Muscle of arm (tissue), 12 donors: Measurements from ENCODE around the gene FBLN2. TPM values are rescaled to one million over a fixed set of nuclear protein-coding genes. Genes with fewer than 3 reads are reported as not detected.

Experiments
- DNase-seq: peaks from one replicate; pipeline ENCODE4 v3.0.0-alpha.2; 2013
- polyA plus RNA-seq, 12 donors: library from polyadenylated mRNA; unstranded; fragments of 120-200 nt; gene quantifications; one replicate each; pipeline ENCODE4 v1.2.1, GENCODE V29; 2013; ENCODE audit not compliant: insufficient read length in 12 of 12

The FBLN2 gene
- polyA plus RNA-seq, 12 donors = 24.1 to 106 (median 44.3) TPM; not detected in 1

DNA sequence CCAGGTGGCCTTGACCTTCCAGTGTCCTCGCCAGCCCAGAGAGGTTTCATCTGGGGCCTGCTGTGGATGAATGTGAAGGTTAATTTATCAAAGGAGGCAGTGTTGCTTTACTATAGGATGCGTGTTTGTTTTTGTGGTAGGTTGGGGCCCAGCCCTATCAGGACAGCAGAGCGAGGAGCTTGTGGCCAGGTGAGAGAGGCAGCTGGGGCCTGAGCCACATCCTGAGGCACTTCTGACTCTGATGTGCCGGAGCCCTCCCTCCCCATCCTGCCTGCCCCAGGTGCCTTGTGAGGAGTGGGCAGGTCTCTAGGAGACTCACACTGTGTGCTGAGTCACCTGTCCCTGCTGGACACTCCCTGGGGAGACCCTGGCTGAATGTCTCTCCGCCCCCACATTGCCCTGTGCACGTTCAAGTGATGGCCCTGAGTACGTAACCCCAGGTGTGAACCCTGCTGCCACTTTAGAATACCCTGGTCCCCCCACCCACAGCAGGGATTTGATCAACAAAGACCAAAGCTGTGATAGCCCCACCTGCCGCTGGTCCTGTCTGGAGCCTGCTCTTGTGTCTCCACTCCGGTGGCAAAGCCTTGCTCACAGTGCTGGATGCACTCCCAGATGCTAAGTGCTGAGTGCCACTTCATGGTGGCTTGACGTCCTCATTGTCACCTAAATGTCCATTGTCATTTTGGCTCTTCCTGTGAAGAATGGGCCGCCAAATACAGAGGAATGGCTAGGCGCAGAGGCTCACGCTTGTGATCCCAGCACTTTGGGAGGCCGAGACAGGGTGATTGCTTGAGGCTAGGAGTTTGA lies 16.0 kb downstream of the FBLN2 start:
- no peak for DNase-seq

DNA sequence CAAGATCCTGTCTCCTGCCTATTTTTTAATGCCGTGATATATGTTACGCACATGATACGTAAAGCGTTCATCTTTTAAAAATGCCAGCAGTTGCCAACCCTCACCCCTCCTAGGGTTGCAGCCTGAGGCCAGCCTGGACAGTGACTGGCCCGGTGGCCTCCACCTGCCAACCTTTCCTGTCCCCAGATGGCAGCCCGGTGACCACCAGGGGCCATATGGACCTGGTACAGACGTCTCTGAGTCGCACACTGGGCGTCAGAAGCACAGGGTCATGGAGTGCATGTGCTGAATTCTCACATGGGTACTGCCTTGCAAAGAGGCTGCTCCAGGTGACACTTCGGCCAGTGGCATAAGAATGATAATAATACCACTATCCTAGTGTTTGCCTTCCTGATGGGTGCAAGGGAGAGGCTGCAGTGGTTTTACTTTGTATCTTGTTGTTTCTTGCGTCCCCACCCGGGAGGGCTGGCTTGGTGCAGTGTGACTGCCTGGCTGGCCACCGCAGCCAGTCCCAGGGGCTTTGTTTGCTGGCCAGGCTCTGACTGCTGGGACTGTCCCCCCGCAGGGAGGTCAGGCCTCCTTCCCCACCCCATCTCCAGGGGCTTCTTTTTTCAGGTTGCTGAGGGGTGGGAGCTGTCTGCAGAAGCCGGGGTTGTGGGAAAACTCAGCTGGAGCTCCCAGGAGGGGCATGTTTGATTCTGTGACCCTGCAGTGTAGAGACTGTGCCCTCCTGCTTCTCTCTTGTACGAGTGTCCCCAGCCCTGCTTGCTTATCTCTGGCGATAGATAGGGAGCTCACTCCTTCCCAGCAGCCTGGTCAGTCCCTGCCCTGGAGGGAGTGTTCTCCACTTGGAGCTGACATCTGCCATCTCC lies 16.9 kb downstream of the FBLN2 start:
- no peak for DNase-seq

DNA sequence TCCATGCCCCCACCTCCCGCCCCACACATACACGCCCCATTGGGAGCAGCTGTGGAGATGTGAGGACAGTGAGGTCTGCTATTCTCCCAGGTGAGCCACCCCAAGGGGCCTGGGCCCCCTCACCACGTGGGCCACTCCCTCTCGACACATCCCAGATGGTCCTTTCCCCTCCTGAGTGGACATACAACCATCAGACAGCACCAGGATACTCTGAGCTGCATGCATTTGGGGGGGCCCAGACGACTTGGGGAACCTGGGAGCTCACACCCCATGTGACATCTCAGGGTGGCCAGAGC lies 17.5 kb downstream of the FBLN2 start:
- DNase-seq = no peak

DNA sequence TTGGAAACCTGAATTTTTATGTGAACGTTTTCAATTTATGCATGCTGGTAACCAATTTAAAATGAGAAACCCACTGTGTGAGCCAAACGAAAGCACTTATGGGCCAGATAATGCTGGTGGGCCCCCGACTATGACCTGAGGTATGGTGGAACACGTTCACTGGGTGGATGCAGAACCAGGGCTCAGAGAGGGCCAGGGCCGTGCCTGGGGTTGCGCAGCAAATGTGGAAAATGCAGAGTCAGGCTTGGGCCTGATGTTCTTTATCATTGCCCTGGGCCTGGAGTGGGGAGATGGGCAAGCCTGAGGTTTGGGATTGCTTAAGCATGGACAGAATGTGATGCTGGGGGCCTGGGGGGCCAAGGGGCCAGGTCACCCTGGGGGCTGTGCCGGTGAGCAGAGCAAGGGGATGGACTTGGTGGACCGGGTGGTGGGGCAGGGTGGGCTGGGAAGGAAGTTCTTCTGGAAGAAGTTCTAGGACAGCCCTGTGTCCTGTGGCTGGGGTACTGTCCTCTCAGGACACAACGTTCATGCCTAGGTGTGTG lies 17.9 kb downstream of the FBLN2 start:
- no peak for DNase-seq

DNA sequence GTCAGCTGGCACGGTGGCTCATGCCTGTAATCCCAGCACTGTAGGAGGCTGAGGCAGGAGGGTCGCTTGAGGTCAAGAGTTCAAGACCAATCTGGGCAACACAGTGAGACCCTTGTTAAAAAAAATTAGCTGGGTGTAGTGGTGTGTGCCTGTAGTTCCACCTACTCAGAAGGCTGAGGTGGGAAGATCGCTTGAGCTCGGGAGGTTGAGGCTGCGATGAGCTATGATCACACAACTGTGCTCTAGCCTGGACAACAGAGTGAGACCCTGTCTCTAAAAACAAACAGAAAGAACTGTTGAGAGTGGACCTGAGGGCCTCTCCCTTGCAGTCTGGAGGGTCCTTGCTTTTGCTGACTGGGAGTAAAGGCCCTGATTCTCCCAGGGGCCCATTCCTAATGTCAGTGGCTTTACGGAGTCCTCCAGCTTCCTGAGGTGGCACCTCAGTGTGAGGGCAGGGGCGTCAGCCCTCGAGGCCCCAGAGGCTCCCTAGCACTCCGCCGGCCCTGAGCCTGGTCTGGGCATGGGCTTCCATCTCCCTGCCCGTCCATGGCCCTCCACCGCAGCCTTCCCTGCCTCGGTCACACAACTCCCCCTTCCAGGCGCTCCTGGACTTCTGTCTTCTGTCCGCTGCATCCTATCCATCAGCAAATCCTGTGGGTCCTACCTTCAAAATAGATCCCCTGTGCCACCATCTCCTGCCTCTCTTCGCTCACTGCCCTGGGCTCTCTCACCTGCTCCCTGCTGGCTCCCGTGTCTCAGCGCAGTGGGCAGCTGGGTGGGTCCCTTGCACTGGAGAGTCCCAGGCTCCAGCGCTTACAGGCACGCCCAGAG lies 19.0 kb downstream of the FBLN2 start:
- DNase-seq = no peak

DNA sequence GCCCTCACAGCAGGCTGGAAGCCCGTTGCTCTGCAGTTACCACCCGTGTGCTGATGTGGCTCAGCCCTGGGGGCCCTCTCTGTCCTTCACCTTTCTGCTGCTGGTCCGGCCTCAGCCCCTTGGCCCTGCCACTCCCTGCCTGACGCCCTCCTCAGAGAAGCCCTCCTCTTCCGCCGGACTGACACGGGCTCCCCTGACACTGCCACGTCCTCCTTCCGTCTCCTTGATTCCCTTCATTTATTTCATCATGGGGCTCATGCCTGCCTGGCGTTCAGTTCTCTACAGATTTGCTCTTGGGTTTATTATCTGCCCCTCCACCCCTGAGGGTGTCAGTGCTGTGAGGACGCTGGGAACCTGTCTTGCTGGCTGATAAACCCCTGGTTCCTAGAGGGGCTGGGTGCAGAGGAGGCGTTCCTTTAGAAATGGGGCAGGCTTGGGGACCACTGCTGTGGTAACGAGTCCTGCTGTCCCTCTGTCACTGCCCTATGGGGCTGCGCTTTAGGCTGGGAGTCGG lies 19.6 kb downstream of the FBLN2 start:
- no peak for DNase-seq

DNA sequence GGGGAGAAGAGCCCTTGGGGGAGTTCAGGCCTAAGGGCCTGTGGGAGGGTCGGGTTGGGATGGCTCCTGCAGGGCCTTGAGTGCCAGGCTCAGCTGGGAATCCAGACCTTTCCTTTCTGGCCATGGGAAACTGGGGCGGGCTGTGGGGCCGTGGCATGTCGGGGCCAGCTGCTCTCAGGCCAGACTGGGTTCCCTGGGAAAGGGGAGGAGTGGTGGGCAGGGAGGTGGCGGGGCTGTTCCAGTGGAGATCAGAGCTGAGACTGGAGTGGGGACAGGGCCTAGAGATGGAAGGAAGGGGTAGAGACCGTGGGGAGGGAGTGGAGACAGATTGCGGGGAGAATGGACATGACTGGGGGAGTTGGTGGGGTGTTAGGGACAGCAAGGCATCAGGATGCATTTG lies 20.3 kb downstream of the FBLN2 start:
- DNase-seq = no peak

DNA sequence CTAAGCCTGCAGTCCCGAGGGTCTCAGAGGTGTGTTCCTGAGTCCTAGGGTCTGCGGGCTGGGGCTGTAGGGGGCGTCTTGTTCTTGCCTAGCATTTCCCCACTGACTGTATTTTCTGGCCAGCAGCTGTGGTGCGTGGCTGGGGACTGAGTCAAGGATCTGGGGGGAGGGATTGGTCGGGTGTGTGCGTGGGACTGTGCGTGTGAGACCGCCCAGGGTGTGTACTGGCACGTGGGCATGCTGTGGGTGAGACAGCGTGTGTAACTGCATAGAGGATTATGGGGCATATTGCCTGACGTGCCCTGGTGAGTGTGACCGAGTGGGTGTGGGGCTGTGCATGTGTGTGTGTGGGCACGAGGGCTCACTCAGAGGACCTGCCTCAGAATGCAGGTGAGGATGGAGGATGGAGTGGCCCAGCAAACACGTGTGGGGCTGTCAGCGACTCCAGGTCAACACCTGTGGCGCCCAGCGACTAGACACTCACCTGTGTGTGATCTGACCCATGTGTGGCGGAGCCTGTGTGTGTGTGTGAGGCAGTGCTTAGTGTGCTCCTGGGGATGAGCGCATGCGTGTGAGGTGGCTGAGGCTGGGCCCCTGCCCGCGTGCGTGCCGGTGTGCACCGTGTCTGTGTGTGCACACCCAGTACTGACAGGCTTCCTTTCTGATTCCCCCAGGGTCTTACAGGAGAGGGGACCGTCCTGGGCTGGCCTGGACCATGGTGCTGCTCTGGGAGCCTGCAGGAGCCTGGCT lies 20.9 kb downstream of the FBLN2 start:
- DNase-seq = no peak

DNA sequence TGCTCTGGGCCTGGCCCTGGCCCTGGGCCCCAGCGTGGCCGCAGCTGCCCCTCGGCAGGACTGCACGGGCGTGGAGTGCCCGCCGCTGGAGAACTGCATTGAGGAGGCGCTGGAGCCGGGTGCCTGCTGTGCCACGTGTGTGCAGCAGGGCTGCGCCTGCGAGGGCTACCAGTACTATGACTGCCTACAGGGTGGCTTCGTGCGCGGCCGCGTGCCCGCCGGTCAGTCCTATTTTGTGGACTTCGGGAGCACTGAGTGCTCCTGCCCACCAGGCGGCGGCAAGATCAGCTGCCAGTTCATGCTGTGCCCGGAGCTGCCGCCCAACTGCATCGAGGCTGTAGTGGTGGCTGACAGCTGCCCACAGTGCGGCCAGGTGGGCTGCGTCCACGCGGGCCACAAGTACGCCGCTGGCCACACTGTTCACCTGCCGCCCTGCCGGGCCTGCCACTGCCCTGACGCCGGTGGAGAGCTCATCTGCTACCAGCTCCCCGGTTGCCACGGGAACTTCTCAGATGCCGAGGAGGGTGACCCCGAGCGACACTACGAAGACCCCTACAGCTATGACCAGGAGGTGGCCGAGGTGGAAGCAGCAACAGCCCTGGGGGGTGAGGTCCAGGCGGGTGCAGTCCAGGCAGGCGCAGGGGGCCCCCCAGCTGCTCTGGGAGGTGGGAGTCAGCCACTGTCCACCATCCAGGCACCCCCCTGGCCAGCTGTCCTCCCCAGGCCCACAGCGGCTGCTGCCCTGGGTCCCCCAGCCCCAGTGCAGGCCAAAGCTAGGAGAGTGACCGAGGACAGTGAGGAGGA lies 21.7 kb downstream of the FBLN2 start:
- DNase-seq = no peak

DNA sequence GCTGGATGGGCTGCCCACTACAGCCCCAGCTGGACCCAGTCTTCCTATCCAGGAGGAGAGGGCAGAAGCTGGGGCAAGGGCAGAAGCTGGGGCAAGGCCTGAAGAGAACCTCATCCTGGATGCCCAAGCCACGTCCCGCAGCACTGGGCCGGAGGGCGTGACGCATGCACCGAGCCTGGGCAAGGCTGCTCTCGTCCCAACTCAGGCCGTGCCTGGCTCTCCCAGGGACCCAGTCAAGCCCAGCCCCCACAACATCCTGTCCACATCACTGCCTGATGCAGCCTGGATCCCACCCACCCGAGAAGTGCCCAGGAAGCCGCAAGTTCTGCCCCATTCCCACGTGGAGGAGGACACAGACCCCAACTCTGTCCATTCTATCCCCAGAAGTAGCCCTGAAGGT lies 22.3 kb downstream of the FBLN2 start:
- no peak for DNase-seq

DNA sequence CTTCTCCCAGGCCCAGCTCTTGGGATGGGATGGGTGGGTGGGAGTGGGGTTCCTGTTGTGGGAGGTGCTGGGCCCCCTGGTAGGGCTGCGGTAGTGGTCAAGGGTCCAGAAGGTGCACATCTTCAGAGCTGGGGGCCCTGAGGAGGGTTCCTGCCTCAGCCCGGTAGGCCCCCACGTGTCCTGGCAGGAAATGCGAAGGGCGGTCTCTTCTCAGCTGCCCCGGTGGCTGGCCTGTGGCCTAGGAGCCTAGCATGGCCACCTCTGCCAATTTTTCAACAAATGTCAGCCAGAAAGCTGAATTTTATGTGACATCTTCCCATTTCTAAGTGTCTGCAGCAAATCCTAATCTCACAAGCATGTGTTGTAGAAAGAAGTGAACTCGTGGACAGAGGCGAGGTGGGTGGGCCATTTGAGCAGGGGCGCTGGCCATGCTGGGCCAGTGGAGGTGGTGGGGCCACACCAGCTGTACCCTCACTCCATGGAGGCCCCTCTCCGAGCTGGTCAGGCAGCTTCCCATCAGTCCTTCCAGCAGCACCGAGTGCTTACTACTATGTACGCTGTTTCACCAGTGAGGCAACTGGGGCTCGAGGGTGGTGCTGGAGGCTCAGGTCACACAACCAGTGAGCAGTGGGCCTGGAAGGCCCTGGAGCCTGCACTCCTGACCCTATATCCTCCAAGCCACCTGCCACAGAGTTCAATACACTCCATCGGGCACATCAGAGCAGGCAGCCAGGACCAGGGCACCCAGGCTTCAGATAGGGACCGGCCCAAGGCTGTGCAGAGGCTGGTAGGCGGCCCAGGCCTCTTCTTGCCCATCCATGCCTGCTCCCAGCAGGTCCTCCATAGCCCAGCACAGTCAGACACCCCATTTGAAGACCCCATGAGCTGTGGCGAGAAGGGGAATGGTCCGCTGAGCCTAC lies 23.2 kb downstream of the FBLN2 start:
- DNase-seq = no peak

DNA sequence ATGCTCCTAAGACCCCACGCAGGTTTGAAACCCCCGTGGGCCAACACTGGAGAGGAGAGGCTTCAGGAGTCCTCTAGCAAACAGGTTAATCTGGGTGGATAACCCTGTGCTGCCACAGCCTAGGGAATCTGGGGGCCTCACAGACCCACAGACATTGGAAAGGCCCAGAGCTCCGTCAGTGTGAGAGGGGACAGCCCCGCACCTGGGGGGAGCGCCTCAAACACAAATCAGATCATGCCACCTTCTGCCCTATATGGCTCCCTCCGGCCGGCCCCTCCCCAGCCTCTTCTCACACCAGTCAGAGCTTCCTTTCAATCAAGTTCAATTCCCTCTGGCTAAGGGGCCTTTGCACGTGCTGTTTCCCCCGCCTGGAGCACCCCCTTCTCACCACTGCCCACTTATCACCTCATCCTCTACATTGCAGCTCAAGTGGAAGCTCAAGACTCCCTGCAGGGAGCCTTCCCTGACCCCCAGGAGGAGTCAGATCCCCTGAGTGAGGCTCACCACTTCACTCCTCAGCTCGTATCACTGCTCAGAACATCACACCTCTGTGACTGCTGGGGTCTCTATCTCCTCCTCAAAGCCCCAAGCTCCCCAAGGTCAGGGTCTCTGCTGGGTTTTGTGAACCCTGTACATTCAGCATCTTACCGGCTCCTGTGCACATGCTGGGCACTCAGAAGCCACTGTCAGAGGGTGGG lies 24.1 kb downstream of the FBLN2 start:
- DNase-seq = no peak

DNA sequence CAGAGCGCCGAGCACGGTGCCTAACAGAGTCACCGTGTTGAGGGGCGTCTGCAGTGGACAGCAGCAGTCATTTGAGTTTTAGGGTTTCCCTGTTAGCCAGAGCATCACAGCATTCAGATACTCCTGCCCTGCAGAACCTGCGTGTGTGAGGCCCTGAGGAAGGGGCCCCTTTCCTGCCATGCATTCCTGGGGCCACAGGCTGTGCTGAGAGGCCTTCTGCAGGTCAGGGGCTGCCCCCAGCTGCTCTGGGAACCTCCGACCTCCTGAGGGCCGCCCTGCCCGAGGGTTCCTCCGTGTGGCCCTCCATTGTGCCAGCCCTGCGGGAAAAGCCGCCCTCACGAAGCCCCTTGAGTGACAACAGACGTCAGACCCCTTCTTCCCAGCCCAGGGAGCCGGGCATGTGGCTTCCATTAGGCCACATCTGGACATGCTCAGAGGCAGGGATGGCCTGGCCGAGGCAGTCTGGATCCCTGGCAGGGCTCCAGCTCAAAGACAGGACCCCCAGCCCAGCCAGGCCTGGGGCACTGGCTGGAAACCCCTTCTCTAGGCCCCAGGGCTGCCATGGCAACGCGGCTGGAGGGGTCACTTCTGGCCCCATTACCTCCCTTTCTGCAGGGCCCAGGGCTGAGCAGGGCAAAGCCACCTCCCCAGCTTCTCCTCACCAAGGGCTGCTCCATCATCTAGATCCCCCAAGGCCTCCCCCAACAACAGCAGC lies 25.3 kb downstream of the FBLN2 start:
- peak; percentile 18 for DNase-seq

DNA sequence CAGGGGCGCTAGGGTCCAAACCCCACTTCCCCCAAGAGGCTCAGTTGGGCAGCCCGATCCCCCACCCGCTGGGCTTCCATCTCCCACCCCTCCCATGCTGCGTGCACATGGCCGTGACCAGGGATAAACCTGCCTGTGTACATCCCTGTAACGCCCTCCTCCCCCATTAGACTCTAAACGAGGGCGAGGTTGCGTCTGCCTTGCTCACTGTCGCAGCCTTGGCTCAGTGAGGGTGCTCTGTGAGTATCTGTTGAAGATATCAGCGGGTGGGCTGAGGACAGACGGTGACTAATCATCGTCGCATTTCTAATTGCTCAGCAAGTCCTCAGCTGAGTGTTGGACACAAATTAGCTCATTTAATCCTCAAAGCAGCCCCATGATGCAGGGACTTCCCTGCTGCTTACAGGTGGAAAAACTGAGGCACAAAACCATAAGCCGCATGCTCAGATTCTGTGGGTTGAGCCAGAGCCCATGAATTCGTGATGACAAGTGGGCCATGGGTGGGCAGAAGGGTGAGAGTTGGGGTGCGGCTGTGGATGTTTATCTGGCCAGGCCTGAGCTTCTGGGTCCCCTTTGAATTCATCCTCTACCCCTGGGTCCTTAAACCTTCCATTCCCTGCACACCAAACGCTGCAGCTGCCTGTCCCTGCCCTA lies 26.0 kb downstream of the FBLN2 start:
- DNase-seq = no peak

DNA sequence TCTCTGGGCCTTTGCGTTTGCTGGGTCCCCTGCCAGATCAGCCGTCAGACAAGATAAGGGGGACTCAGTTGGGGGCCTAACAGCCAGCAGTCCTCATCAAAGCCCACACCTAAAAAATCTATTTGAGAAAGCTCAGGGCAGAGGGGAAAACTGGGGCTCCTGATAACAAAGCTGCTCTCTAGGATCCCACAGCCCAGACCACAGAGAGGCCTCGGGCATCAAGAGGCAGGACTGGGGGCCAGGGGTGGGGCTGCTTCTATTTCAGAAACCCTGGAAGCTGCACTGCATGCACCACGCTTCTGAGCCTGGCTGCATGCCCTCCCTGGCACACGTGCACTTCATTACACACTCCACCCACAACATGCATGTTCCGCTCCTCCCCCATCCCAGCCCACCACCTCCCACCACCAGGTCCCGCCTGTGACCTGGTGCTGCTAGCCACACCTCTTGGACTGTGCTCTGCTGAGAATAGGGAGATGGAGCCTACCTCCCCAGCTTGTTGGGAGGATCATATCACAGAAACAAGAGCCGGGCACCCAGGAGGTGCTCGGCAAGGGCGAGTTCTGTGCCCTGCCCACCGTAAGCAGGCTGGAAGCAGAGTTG lies 26.6 kb downstream of the FBLN2 start:
- DNase-seq = no peak

DNA sequence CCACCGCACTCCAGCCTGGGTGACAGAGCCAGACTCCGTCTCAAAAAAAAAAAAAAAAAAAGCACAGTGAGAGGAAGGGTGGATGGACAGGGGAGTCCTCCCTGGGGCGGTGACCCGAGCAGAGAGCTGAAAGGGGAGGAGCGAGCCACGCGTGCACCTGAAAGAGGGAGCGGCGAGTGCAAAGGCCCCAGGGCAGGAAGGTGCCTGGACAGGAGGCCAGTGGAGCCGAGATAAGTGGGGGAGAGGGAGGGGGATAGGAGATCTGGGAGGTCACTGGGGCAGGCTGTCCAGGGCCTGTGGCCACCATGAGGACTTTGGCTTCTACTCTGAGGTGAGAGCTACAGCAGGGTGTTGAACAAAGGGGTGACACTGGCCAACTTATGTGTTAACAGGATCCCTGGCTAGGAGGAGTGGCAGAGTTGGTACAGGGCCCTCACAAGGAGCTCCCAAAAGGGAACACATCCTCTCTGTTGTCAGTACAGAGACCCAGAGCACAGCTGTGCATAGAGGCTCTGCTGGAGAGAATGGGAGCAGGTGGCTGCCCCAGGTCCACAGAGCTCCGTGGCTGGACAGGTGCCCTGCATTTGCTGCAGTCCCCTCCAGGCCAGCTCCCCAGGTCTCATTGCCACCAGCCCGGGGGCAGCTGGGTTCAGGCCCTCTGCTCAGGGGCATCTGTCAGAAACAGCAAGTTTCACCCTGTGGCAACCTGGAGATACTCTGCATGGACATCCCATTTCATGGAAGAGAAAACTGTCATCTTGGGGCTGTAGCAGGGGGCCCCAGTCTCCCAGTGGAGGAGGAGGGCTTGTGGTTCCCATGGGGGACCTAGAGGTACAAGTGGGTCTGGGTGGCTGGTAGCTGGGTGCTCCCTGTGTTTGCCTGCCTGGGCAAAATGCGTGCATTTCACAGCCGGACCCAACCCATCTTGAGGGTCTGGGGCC lies 28.5 kb downstream of the FBLN2 start:
- no peak for DNase-seq
